ENCODE measurements around the gene OBSCN. TPM values are rescaled to one million over a fixed set of nuclear protein-coding genes. Genes with fewer than 3 reads are reported as not detected.

The OBSCN gene
- total and polyA plus RNA-seq, 2 of the 4 experiments (the other 2 are of a cell fraction), result 4.1 to 9.5 TPM

DNA sequence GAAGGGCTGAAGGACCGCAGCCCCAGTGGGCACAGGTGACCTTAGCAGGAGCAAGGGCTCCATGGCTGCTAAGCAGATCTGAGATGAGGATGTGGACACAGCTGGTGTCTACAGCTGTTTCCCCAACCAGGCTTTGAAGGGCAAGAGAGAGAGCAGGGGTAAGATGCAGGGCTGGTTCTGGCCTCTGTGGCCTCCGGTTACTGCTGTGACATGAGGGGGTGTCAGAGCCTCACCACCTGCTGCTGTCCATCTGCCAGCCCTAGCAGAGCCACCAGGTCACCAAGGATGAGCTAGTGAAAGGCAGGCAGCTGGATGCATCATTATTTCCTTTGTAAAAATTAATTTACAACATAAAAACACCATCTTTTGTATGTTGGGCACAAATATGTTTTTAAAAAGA is 33.4 kb downstream of the OBSCN start:
- no peaks in the 10 kb centered on the region for H4K20me1 ChIP-seq (ENCODE audit: insufficient read depth, low read length)
- H3K79me1 ChIP-seq (ENCODE audit: low read depth in 1 of 2, low read length in 2 of 2), result peaks cover 0 to 4% of the 10 kb centered on the region in 2 experiments; a peak in 1 of 4 replicates
- H2BK120ac ChIP-seq (ENCODE audit: low read depth, low read length), result no peak overlapping the region
- POLR2A ChIA-PET (ENCODE audit: unreplicated experiment), result no interaction called here
- CTCF ChIA-PET, result no interaction called here
- no peak overlapping the region for H2BK5ac ChIP-seq (ENCODE audit: low read depth, low read length, poor library complexity, severe bottlenecking)
- H3K4me1 ChIP-seq (ENCODE audit: control insufficient read depth, insufficient read depth, low read length), result no peaks in the 10 kb centered on the region
- H2AK9ac ChIP-seq (replicated peaks; ENCODE audit: low read depth, low read length, poor library complexity), result no peak overlapping the region
- no peaks in the 10 kb centered on the region for H3K27me3 ChIP-seq (ENCODE audit: control insufficient read depth, insufficient read depth, low read length)
- H3K27ac ChIP-seq (ENCODE audit: insufficient read depth, low read length), result no peak overlapping the region
- in situ Hi-C loops (cut with MboI; ENCODE audit: low sequenced_read_pairs), result no loop called here
- no peak overlapping the region for H3K4me2 ChIP-seq (ENCODE audit: low read depth, low read length)
- no peak overlapping the region for H2BK20ac ChIP-seq (ENCODE audit: low read depth, low read length)
- no peak overlapping the region for H4K91ac ChIP-seq (ENCODE audit: insufficient read depth, low read depth, low read length)
- H2AK5ac ChIP-seq (ENCODE audit: low read depth, low read length), result no peak overlapping the region
- no peak overlapping the region for H4K8ac ChIP-seq (ENCODE audit: low read depth in 2 of 2, low read length in 2 of 2)
- dilution Hi-C loops (cut with HindIII; ENCODE audit: low sequenced_read_pairs, unreplicated experiment), result no loop called here
- no peak overlapping the region for H3K4ac ChIP-seq (ENCODE audit: low read depth, low read length)
- no peak overlapping the region for H2BK15ac ChIP-seq (ENCODE audit: low read depth, low read length)
- no peak for TF ChIP-seq CEBPB (IDR thresholded peaks at IDR 0.05; ENCODE audit: low read depth, low read length)
- TF ChIP-seq, protein P1, sequence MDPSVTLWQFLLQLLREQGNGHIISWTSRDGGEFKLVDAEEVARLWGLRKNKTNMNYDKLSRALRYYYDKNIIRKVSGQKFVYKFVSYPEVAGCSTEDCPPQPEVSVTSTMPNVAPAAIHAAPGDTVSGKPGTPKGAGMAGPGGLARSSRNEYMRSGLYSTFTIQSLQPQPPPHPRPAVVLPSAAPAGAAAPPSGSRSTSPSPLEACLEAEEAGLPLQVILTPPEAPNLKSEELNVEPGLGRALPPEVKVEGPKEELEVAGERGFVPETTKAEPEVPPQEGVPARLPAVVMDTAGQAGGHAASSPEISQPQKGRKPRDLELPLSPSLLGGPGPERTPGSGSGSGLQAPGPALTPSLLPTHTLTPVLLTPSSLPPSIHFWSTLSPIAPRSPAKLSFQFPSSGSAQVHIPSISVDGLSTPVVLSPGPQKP (IDR thresholded peaks at IDR 0.05; ENCODE audit: borderline replicate concordance, low read depth, low read length), result no peak
- TF ChIP-seq, protein P2, sequence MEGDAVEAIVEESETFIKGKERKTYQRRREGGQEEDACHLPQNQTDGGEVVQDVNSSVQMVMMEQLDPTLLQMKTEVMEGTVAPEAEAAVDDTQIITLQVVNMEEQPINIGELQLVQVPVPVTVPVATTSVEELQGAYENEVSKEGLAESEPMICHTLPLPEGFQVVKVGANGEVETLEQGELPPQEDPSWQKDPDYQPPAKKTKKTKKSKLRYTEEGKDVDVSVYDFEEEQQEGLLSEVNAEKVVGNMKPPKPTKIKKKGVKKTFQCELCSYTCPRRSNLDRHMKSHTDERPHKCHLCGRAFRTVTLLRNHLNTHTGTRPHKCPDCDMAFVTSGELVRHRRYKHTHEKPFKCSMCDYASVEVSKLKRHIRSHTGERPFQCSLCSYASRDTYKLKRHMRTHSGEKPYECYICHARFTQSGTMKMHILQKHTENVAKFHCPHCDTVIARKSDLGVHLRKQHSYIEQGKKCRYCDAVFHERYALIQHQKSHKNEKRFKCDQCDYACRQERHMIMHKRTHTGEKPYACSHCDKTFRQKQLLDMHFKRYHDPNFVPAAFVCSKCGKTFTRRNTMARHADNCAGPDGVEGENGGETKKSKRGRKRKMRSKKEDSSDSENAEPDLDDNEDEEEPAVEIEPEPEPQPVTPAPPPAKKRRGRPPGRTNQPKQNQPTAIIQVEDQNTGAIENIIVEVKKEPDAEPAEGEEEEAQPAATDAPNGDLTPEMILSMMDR (conservative IDR thresholded peaks at IDR 0.05; ENCODE audit: low read depth, low read length), result no peak
- no peak for TF ChIP-seq RCOR1 (IDR thresholded peaks at IDR 0.05; ENCODE audit: insufficient replicate concordance, low read length)
- no peak for TF ChIP-seq SMC3 (IDR thresholded peaks at IDR 0.05; ENCODE audit: low read depth, low read length)
- TF ChIP-seq CHD1 (IDR thresholded peaks at IDR 0.05; ENCODE audit: low read depth, low read length), result no peak
- no peak for TF ChIP-seq NFE2L2 (IDR thresholded peaks at IDR 0.05; ENCODE audit: low read depth, low read length)
- no peak for TF ChIP-seq MAFK (IDR thresholded peaks at IDR 0.05; ENCODE audit: low read depth, low read length)
- TF ChIP-seq BHLHE40 (IDR thresholded peaks at IDR 0.05; ENCODE audit: low read depth, low read length), result no peak
- TF ChIP-seq MXI1 (IDR thresholded peaks at IDR 0.05; ENCODE audit: borderline replicate concordance, low read depth, low read length), result no peak
- TF ChIP-seq, protein P3, sequence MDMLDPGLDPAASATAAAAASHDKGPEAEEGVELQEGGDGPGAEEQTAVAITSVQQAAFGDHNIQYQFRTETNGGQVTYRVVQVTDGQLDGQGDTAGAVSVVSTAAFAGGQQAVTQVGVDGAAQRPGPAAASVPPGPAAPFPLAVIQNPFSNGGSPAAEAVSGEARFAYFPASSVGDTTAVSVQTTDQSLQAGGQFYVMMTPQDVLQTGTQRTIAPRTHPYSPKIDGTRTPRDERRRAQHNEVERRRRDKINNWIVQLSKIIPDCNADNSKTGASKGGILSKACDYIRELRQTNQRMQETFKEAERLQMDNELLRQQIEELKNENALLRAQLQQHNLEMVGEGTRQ (IDR thresholded peaks at IDR 0.05; ENCODE audit: low read depth, low read length), result no peak
- TF ChIP-seq MAZ (IDR thresholded peaks at IDR 0.05; ENCODE audit: borderline replicate concordance, low read depth, low read length), result no peak
- no peak for TF ChIP-seq RFX5 (IDR thresholded peaks at IDR 0.05; ENCODE audit: low read depth, low read length)
- no peak overlapping the region for H3K23ac ChIP-seq (ENCODE audit: low read depth, low read length)
- no peak overlapping the region for H2AFZ ChIP-seq (replicated peaks; ENCODE audit: low read length, poor library complexity)
- peaks cover 40% of the 10 kb centered on the region for H3K9me3 ChIP-seq (ENCODE audit: control insufficient read depth, insufficient read depth, low read length)
- peaks cover 4% of the 10 kb centered on the region for H3K9me1 ChIP-seq (ENCODE audit: insufficient read depth, low read length)
- WGBS, 2 experiments (ENCODE audit: extremely low coverage in 2 of 2, insufficient read length in 1 of 2), result 100% methylated on average over 1 of the region's 2 CpGs; no CpG with 5 or more reads in 1 of the 2 experiments
- no peak overlapping the region for H3K4me3 ChIP-seq (ENCODE audit: insufficient read depth, low read depth, low read length)
- no peak overlapping the region for H4K5ac ChIP-seq (ENCODE audit: low read depth, low read length)
- ATAC-seq (ENCODE audit: low read depth) (no peak), DNase-seq (no peak)
- no peak overlapping the region for H3K18ac ChIP-seq (ENCODE audit: low read depth, low read length)
- H3K14ac ChIP-seq (replicated peaks; ENCODE audit: low read depth, low read length), result no peak overlapping the region
- peaks cover 49% of the 10 kb centered on the region for H3K36me3 ChIP-seq (ENCODE audit: control insufficient read depth, insufficient read depth, low read length)
- no peak overlapping the region for H3K9ac ChIP-seq (ENCODE audit: low read depth, low read length)
- H3K56ac ChIP-seq (ENCODE audit: extremely low read depth, insufficient read depth, low read length), result no peak overlapping the region
- intact Hi-C loops (cut with micrococcal nuclease), result no loop called here
- BruUV-seq (replicated peaks), result no TSS peak
